HG02588 (cell line): Measurements from ENCODE around the gene RPS21.
A peak's percentile ranks its signal among the peaks of the same experiment; 100 is the strongest.

Experiments
- ATAC-seq: cut with Tn5 transposase; IDR thresholded peaks from one replicate; pipeline ENCODE4 v1.9.1; 2021; ENCODE audit warnings: mild to moderate bottlenecking, moderate library complexity; ENCODE audit not compliant: unreplicated experiment

Gene RPS21

DNA sequence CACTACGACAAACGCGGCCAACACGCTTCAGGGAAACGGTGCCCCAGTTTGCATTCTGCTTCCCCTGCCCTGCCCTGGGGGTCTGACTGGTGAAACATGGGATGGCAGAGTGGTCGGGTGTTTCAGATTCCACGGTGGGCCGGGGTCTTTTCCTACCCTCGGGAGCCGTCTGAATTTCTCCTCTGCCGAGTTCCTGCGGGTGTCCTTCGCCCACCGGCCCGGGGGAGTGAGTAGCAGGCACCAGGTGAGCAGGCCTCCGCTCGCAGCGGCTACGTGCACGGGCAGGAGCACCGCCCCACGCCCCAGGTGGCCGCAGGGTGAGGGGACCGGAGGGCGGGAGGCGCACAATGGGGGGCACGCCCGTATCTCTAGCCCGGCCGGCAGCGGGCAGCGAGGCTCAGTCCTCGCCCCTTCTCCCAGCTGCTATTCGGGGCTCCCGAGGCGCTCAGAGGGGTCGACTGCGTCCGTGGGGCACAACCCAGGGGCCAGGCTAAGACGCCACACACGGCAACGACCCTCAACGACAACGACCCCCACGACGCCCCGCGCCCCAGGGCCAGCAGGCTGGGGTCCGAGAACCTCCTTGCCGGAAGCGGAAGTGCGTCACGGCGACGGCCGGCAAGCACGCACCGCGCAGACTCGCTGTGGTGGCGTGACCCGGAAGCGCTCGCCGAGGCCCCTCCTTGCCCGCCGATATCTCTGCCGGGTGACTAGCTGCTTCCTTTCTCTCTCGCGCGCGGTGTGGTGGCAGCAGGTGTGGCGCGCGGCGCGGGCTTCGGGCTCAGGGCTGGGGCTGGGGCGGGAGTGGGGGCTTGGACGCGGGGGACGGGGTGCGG, at the start of gene RPS21:
Gene RPS21, plus strand, starts transcription at position 721 of the 836 bp plus-strand sequence. CDS start 236 bp downstream, outside the sequence.
- peak; percentile 81 for ATAC-seq

DNA sequence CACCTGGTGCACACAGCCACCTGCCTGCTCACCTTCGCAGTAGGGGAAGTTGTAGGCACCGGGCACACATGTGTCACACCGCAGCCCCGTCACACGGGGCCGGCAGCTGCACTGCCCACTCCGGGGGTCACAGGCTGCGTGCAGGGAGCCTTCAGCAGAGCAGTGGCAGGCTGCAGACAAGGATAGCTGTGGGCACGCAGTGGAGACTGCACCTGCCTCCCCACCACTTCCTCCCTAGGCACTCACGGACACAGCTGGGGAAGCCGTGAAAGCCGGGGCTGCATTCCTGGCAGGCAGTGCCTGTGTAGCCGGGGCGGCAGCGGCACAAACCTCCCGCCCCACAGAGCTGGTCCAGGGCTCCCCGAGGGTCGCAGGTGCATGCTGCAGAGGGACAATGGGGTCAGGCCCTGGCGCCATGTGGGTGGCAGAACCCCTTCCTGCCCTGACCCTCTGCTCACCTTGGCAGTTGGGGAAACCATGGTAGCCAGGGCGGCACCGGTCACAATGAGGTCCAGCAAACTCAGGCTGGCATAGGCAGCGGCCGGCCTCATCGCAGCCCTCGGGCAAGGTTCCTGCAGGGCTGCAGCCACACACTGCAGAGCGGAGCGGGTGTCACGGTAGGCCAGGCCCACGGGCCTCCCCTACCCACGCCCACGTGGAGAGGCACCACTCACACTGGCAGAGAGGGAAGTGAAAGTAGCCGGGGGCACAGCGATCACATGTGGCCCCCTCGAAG, 49.2 kb upstream of the RPS21 start:
- no peak for ATAC-seq

- ATAC-seq, result no peak
Observed at GRCh38 chr20:62338294-62338620, 48.6 kb upstream of the RPS21 start.

- ATAC-seq, result peak; percentile 66
Observed at GRCh38 chr20:62339647-62340062, 47.2 kb upstream of the RPS21 start.

- no peak for ATAC-seq
Observed at GRCh38 chr20:62342910-62343309, 44.0 kb upstream of the RPS21 start.

- no peak for ATAC-seq
Observed at GRCh38 chr20:62344092-62344491, 42.8 kb upstream of the RPS21 start.

- ATAC-seq, result no peak
Observed at GRCh38 chr20:62344782-62345181, 42.1 kb upstream of the RPS21 start.

DNA sequence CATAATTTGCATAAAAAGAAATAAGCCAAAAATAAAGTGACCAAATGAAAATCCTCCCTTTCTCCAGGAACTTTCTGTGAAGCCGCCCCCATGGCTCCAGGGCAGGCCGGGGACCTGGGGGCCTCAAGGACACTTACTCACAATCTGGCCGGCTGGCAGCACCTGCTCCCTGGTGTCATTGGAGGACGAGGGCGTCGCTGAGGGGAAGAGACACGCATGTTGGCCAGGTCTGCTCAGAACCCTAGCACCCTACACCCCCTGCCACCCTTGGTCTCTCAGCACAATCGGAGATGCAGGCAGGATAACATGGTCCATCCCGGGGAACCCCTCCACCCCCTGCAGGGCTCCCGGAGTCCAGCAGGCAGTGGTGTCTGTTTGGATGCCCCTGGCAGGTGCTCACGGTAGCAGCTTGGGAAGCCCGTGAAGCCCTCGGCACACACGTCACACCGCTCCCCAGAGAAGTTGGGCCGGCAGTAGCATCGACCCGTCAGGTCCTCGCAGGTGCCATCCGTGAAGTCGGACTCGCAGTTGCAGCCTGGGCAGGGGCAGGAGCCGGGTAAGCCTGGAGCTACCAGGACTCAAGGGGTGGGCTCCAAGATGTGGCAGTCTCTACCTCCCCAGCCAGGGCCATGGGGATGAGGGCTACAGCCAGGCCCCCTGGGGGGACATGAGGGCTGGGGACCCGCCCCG, 41.1 kb upstream of the RPS21 start:
- ATAC-seq, result no peak

GRCh38 chr20:62346398-62347150, 40.3 kb upstream of the RPS21 start:
- ATAC-seq, result no peak

- no peak for ATAC-seq
Observed at GRCh38 chr20:62347151-62347404, 39.8 kb upstream of the RPS21 start.

- ATAC-seq, result no peak
Observed at GRCh38 chr20:62347445-62347844, 39.5 kb upstream of the RPS21 start.

GRCh38 chr20:62348604-62349003, 38.3 kb upstream of the RPS21 start:
- ATAC-seq, result no peak

- no peak for ATAC-seq
Observed at GRCh38 chr20:62349556-62350097, 37.3 kb upstream of the RPS21 start.

DNA sequence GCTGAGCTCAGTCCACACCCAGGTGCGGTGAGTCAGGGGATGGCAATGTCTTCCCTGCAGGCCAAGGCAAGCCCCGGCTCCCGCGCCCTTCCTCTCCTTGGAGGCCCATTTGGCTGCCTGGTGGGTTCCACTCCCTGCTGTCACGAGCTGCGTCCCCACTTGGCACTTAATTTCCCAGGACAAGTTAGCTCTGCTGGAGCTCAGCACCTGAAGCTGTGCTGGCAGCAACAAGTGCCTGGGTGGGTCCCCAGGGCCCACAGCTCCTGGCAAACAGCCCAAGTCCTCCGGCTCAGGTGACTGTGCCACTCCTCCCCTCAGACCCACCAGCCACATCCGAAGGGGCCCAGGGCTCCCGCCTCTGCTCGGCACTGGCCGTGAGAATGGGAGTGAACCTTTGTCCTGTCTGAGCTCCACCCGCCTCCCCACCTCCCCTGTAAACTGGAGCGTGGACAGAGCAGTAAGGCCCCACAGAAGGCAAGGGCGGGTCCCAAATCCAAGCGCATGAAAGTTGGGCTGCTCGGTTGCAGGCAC, 36.7 kb upstream of the RPS21 start:
- ATAC-seq, result no peak

DNA sequence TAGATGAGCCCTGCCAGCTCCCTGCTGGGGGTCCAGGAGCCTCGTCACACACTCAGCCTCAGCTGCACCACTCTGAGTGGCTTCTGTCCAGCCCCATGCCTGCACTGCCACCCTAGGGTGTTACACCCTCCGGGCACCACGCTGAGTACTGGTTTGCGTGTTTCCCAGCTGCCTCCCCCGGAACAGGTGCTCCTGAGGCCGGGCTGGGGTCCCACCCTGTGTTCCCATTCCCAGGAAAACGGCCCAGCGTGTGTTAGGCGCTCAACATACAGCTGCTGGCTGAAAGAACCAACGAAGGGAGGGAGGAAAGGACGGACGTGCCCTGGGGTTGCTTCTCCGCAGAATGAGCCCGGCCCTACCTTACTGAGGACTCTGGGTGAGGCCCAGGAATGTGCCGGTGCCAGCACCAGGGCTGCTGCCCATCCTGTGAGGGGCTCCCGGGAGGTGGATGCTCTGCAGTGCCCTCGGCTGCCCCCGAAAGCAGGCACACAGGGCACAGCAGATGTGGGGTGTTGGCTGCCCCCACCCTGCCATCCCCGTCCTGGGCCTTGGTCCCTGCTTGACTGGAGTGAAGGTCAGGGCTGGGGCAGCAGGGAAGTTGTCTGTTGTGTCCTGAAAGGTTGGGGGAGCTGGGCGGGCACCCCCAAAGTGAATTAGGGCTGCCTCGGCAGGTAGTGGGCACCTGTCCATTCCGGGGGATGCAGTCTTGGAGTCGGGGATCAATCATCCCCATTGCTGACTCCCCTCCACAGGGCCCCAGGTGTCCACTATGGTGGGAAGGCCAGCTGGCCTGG, 36.1 kb upstream of the RPS21 start:
- ATAC-seq, result no peak

- no peak for ATAC-seq
Observed at GRCh38 chr20:62351469-62352401, 35.2 kb upstream of the RPS21 start.

DNA sequence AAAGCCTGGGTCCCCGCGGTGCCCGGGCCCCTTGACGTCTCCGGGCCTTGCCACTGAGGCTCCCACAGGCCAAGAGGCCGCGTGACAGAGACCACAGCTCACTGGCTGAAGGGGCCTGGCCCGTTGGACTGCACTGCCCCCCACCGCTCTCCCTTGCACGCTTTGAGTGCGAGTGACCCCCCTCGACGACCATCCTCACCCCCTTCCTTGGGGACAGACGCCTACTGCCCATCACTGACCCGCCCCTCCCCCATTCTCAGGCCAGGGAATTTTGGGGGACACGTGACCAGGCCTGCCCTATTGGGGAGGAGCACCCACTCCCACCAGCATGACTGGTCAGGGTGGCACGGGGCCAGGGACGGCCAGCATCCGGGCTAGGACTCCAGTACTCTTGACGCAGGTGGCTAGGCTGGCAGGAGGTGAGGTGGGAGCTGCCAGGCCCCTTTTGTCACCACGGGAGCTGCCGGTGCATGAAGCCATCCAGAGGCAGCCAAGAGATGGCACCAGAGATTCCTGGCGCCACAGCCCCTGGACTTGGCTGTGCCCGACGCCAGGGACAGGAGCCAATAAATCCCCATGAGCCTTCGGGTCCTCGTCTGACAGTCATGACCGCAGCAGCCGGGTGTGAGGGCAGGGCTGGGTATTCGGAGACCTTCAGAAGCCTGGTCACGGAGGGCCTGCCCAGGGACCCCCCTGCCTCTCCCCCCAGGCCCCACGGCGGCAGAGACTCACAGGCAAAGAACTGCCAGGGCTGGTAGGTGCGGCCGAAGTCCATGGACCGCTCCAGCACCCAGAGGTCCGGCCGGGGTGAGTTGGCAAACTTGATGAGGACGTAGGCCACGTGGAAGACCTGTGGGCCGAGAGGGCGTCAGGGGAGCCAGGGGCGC, 34.3 kb upstream of the RPS21 start:
- no peak for ATAC-seq
